A673 (cell line): ENCODE results near the gene PRICKLE3.

Experiments
- CTCF ChIP-seq: fragments of 300-800, 200-600 bp; sonication (generic); conservative IDR thresholded peaks from 2 replicates; pipeline ENCODE4 v1.5.1; 2017; ENCODE audit warnings: low read depth, mild to moderate bottlenecking, antibody characterized with exemption, low read length, moderate library complexity, mixed read lengths
- EZH2 ChIP-seq: fragments of 200-600 bp; sonication (generic); IDR thresholded peaks from 2 replicates; pipeline ENCODE4 v1.6.1; 2017; ENCODE audit warnings: borderline replicate concordance, low read depth, mild to moderate bottlenecking, mixed read lengths, antibody characterized with exemption, low read length; ENCODE audit not compliant: poor library complexity, severe bottlenecking

GRCh38 chrX:49214416-49214815 lies 28.2 kb upstream of the PRICKLE3 start:
- TF ChIP-seq CTCF (no peak), EZH2 (no peak)
